ENCODE data around the gene FRMD8.

FRMD8 gene

GRCh38 chr11:65392186-65392829, 5.9 kb downstream of the FRMD8 start:
- no peak for TF ChIP-seq CTCF (conservative IDR thresholded peaks at IDR 0.05; ENCODE audit: control insufficient read depth, insufficient read depth, low read depth, low read length)
- DNase-seq (ENCODE audit: low read depth): no peak
- no peak overlapping the region for H3K4me3 ChIP-seq (ENCODE audit: control insufficient read depth, low read depth, low read length)

- no peak for DNase-seq (ENCODE audit: low read depth)
- no peak overlapping the region for H3K4me3 ChIP-seq (ENCODE audit: control insufficient read depth, low read depth, low read length)
- no peak for TF ChIP-seq CTCF (conservative IDR thresholded peaks at IDR 0.05; ENCODE audit: control insufficient read depth, insufficient read depth, low read depth, low read length)
These were observed 6.5 kb downstream of the FRMD8 start for GRCh38 chr11:65392899-65393298.

- no peak overlapping the region for H3K4me3 ChIP-seq (ENCODE audit: control insufficient read depth, low read depth, low read length)
- no peak for TF ChIP-seq CTCF (conservative IDR thresholded peaks at IDR 0.05; ENCODE audit: control insufficient read depth, insufficient read depth, low read depth, low read length)
- no peak for DNase-seq (ENCODE audit: low read depth)
These were observed 7.2 kb downstream of the FRMD8 start for GRCh38 chr11:65393513-65394079.

GRCh38 chr11:65394125-65394536, 7.7 kb downstream of the FRMD8 start:
- TF ChIP-seq CTCF (conservative IDR thresholded peaks at IDR 0.05; ENCODE audit: control insufficient read depth, insufficient read depth, low read depth, low read length): no peak
- no peak for DNase-seq (ENCODE audit: low read depth)
- H3K4me3 ChIP-seq (ENCODE audit: control insufficient read depth, low read depth, low read length): no peak overlapping the region

GRCh38 chr11:65395961-65396530, 9.6 kb downstream of the FRMD8 start:
- no peak for DNase-seq (ENCODE audit: low read depth)
- no peak overlapping the region for H3K4me3 ChIP-seq (ENCODE audit: control insufficient read depth, low read depth, low read length)
- TF ChIP-seq CTCF (conservative IDR thresholded peaks at IDR 0.05; ENCODE audit: control insufficient read depth, insufficient read depth, low read depth, low read length): no peak

GRCh38 chr11:65396769-65397745, 10.6 kb downstream of the FRMD8 start:
- no peak for DNase-seq (ENCODE audit: low read depth)
- no peak overlapping the region for H3K4me3 ChIP-seq (ENCODE audit: control insufficient read depth, low read depth, low read length)
- TF ChIP-seq CTCF (conservative IDR thresholded peaks at IDR 0.05; ENCODE audit: control insufficient read depth, insufficient read depth, low read depth, low read length): no peak
